K562 (cell line): ENCODE measurements around the gene JADE3. TPM values are rescaled to one million over a fixed set of nuclear protein-coding genes. Genes with fewer than 3 reads are reported as not detected.

Experiments used
- ATAC-seq: fragments of 200-7000 bp; cut with Tn5 transposase; 3 replicates; pipeline ENCODE4 v1.9.1; 2020; ENCODE audit warnings: moderate library complexity
- BruUV-seq: library from RNA; stranded (reverse); fragments of 400-500 nt; replicated peaks from 2 replicates; lab custom pipeline; 2021; lab: Mats Ljungman, UMichigan
- CTCF ChIA-PET: fragments of 300-600 bp; formaldehyde crosslinking; extraction: SDS; loops from one replicate; lab custom pipeline; 2021; ENCODE audit warnings: low intra/inter-chr PET ratio; lab: Yijun Ruan, JAX
- POLR2A ChIA-PET: fragments of 300-600, 350-650 bp; sonication (Branson Sonifier 250); formaldehyde crosslinking; extraction: SDS; loops from one replicate; lab custom pipeline; 2021; ENCODE audit warnings: antibody characterized with exemption, inconsistent platforms; lab: Yijun Ruan, JAX
- DNase-seq, 4 experiments: peaks; one replicate each; pipeline versions ENCODE4 v3.0.0 to v3.0.0-alpha.2; 2011 to 2018; ENCODE audit warnings: low spot score in 3 of 4, mixed read lengths in 3 of 4; ENCODE audit errors: extremely low read depth in 1 of 4
- FAIRE-seq: peaks from 2 replicates; lab custom pipeline; 2011; peaks lifted over from hg19 to GRCh38; lab: Jason Lieb, UNC
- H2AFZ ChIP-seq: 2 replicates; pipeline ENCODE4 v1.6.0; 2011; ENCODE audit warnings: low read depth, low read length, control low read depth, inconsistent platforms
- H3K27ac ChIP-seq: fragments of 200-600 bp; 3 replicates; pipeline ENCODE4 v1.8.0; 2011; ENCODE audit warnings: low read depth, mild to moderate bottlenecking, control low read depth, inconsistent platforms, low read length, moderate library complexity, mixed read lengths; ENCODE audit errors: extremely low read depth
- H3K27me3 ChIP-seq, 2 experiments: fragments of 300-600 bp in 1 of 2; 2 replicates in 1 of 2; 3 replicates in 1 of 2; pipeline versions ENCODE4 v1.6.0 to v1.8.0; 2011; ENCODE audit warnings: inconsistent platforms in 2 of 2, low read length in 2 of 2, mild to moderate bottlenecking in 1 of 2, mixed read lengths in 1 of 2, moderate library complexity in 1 of 2; ENCODE audit not compliant: control insufficient read depth in 2 of 2, insufficient read depth in 2 of 2
- H3K36me3 ChIP-seq: fragments of 300-600 bp; 3 replicates; pipeline ENCODE4 v1.8.0; 2011; ENCODE audit warnings: mild to moderate bottlenecking, low read length, inconsistent platforms; ENCODE audit not compliant: control insufficient read depth, insufficient read depth
- H3K4me1 ChIP-seq, 2 experiments: fragments of 200-600 bp in 1 of 2; replicated peaks in 1 of 2; 2 replicates in 1 of 2; 3 replicates in 1 of 2; pipeline versions ENCODE4 v1.5.1 to v1.8.0; 2011; ENCODE audit warnings: inconsistent platforms in 2 of 2, low read length in 2 of 2, mild to moderate bottlenecking in 1 of 2, mixed read lengths in 1 of 2, moderate library complexity in 1 of 2; ENCODE audit not compliant: control insufficient read depth in 2 of 2, insufficient read depth in 2 of 2
- H3K4me2 ChIP-seq: 2 replicates; pipeline ENCODE4 v1.6.1; 2011; ENCODE audit warnings: low read length, control low read depth, inconsistent platforms, mixed read lengths; ENCODE audit not compliant: insufficient read depth
- H3K4me3 ChIP-seq: fragments of 200-600 bp; sonication (generic), shearing (Covaris generic); 2 replicates; pipeline ENCODE4 v1.5.1; 2016; ENCODE audit warnings: control low read depth, inconsistent platforms
- H3K79me2 ChIP-seq: fragments of 200-600 bp; 3 replicates; pipeline ENCODE4 v1.8.0; 2011; ENCODE audit warnings: low read length, inconsistent platforms; ENCODE audit not compliant: control insufficient read depth, insufficient read depth
- H3K9ac ChIP-seq, 2 experiments: 2 replicates each; pipeline versions ENCODE4 v1.6.0 to v1.6.1; 2011; ENCODE audit warnings: low read depth in 2 of 2, low read length in 2 of 2, control low read depth in 1 of 2, inconsistent platforms in 1 of 2, mild to moderate bottlenecking in 1 of 2, mixed read lengths in 1 of 2; ENCODE audit not compliant: insufficient read depth in 1 of 2
- H3K9me1 ChIP-seq: one replicate; pipeline ENCODE4 v1.6.0; 2011; ENCODE audit warnings: inconsistent platforms, mild to moderate bottlenecking, low read length, moderate library complexity; ENCODE audit not compliant: control insufficient read depth, insufficient read depth
- H3K9me3 ChIP-seq: replicated peaks from 2 replicates; pipeline ENCODE4 v1.5.1; 2011; ENCODE audit warnings: low read depth, low read length, inconsistent platforms; ENCODE audit not compliant: control insufficient read depth, insufficient read depth
- H4K20me1 ChIP-seq: replicated peaks from 2 replicates; pipeline ENCODE4 v1.6.1; 2011; ENCODE audit warnings: low read length, inconsistent platforms, mixed read lengths; ENCODE audit not compliant: control insufficient read depth, insufficient read depth
- DEAF1 ChIP-seq: fragments of 450-650 bp; formaldehyde crosslinking; IDR thresholded peaks from 2 replicates; pipeline ENCODE4 v1.4.0; 2020; ENCODE audit warnings: mild to moderate bottlenecking, moderate library complexity
- DNMT1 ChIP-seq: fragments of 450-650 bp; IDR thresholded peaks from 2 replicates; pipeline ENCODE4 v1.6.1; 2016; ENCODE audit warnings: antibody characterized with exemption, mild to moderate bottlenecking
- ETV1 ChIP-seq: fragments of 450-650 bp; conservative IDR thresholded peaks from 2 replicates; pipeline ENCODE4 v1.6.1; 2016; ENCODE audit warnings: missing genetic modification characterization, control low read depth, low read depth, missing compliant biosample characterization
- FOXP1 ChIP-seq: sonication (generic); formaldehyde crosslinking; IDR thresholded peaks from 2 replicates; pipeline ENCODE4 v1.8.0; 2022; ENCODE audit warnings: mild to moderate bottlenecking, missing genetic modification reagents
- HEY1 ChIP-seq: fragments of 250-450 bp; sonication (Bioruptor Pico); IDR thresholded peaks from 2 replicates; pipeline ENCODE4 v1.5.0; 2020; ENCODE audit warnings: mild to moderate bottlenecking, moderate library complexity, borderline replicate concordance
- NFE2 ChIP-seq: IDR thresholded peaks from 2 replicates; pipeline ENCODE4 v1.6.1; 2014; ENCODE audit warnings: antibody characterized with exemption, low read depth
- NONO ChIP-seq, 2 experiments: fragments of 200-400 bp in 1 of 2; fragments of 450-650 bp in 1 of 2; formaldehyde crosslinking in 1 of 2; IDR thresholded peaks; 2 replicates each; pipeline ENCODE4 v1.6.1; 2017; ENCODE audit warnings: low read depth in 2 of 2, mild to moderate bottlenecking in 2 of 2, moderate library complexity in 2 of 2, low read length in 1 of 2
- PHTF2 ChIP-seq: fragments of 250-450 bp; sonication (Bioruptor Pico); IDR thresholded peaks from 2 replicates; pipeline ENCODE4 v1.5.0; 2021; ENCODE audit warnings: mild to moderate bottlenecking
- POLR3A ChIP-seq: IDR thresholded peaks from 2 replicates; pipeline ENCODE4 v1.6.1; 2011; ENCODE audit warnings: borderline replicate concordance, mild to moderate bottlenecking, moderate library complexity; ENCODE audit not compliant: insufficient read length, insufficient read depth; ENCODE audit errors: extremely low read depth
- RBM15 ChIP-seq: fragments of 200-400 bp; formaldehyde crosslinking; IDR thresholded peaks from 2 replicates; pipeline ENCODE4 v1.6.1; 2018; ENCODE audit warnings: mild to moderate bottlenecking, low read length, moderate library complexity; ENCODE audit not compliant: insufficient read depth
- THRB ChIP-seq: fragments of 450-650 bp; formaldehyde crosslinking; conservative IDR thresholded peaks from 2 replicates; pipeline ENCODE4 v1.4.0; 2022; ENCODE audit warnings: mild to moderate bottlenecking, missing genetic modification characterization
- XRCC3 ChIP-seq: fragments of 450-650 bp; IDR thresholded peaks from 2 replicates; pipeline ENCODE4 v1.6.1; 2017; ENCODE audit warnings: mild to moderate bottlenecking, moderate library complexity
- ZKSCAN8 ChIP-seq: fragments of 200-800 bp; sonication (Bioruptor generic); IDR thresholded peaks from 2 replicates; pipeline ENCODE4 v1.6.1; 2016; ENCODE audit warnings: missing genetic modification characterization, missing compliant biosample characterization
- WGBS: fragments of 100-300 bp; shearing (Covaris generic); methylation state at CpG from one replicate; pipeline ENCODE4 v1.1.6; 2016; ENCODE audit warnings: low coverage, mixed read lengths; ENCODE audit not compliant: insufficient coverage; ENCODE audit errors: missing lambda C conversion rate; 5-methylcytosine and 5-hydroxymethylcytosine counted together
- in situ Hi-C: fragments of 300-500 bp; cut with MboI; formaldehyde crosslinking; loops from 4 replicates; pipeline ENCODE4 v1.15.0; 2018; ENCODE audit warnings: inconsistent platforms, mixed read lengths
- intact Hi-C: fragments of 100-400 bp; cut with micrococcal nuclease; formaldehyde crosslinking; loops from 2 replicates; pipeline ENCODE4 v1.14.2; 2022
- polyA plus RNA-seq, 8 experiments: library from polyadenylated mRNA; depleted of rRNA in 4 of 8; stranded (reverse) in 5 of 8; unstranded in 3 of 8; fragments of >200 nt; fragmentation: Nextera tagmentation in 2 of 8; fragmentation: Illumina TruSeq in 1 of 8; extraction: Ambion mirVana in 2 of 8; extraction: Trizol in 1 of 8; gene quantifications; 2 replicates each; pipeline versions ENCODE4 v1.2.1 to v1.2.3, GENCODE V29; 2011 to 2014; ENCODE audit warnings: inconsistent platforms in 1 of 8, missing spikeins in 1 of 8
- total RNA-seq, 7 experiments: library from RNA; depleted of rRNA in 6 of 7; stranded (reverse); fragments of >200 nt in 6 of 7; fragmentation: Illumina TruSeq in 2 of 7; extraction: Trizol in 2 of 7; gene quantifications; 2 replicates each; pipeline versions ENCODE4 v1.2.1 to v1.2.3, GENCODE V29; 2011 to 2021; ENCODE audit warnings: low replicate concordance in 1 of 7
- TF ChIP-seq, protein P1 (sequence below): fragments of 200-800 bp; sonication (Bioruptor generic); IDR thresholded peaks from 2 replicates; pipeline ENCODE4 v1.6.1; 2017; ENCODE audit warnings: missing genetic modification characterization, missing compliant biosample characterization
- TF ChIP-seq, protein P2 (sequence below): IDR thresholded peaks from 3 replicates; pipeline ENCODE4 v1.6.1; 2011; ENCODE audit warnings: borderline replicate concordance, mild to moderate bottlenecking; ENCODE audit not compliant: insufficient read length, insufficient read depth

JADE3 gene
- total and polyA plus RNA-seq, 9 of the 15 experiments (the other 6 are each of a cell fraction or from before 2014, with no cell fraction given): 2.6 to 10.0 (median 7.0) TPM

DNA sequence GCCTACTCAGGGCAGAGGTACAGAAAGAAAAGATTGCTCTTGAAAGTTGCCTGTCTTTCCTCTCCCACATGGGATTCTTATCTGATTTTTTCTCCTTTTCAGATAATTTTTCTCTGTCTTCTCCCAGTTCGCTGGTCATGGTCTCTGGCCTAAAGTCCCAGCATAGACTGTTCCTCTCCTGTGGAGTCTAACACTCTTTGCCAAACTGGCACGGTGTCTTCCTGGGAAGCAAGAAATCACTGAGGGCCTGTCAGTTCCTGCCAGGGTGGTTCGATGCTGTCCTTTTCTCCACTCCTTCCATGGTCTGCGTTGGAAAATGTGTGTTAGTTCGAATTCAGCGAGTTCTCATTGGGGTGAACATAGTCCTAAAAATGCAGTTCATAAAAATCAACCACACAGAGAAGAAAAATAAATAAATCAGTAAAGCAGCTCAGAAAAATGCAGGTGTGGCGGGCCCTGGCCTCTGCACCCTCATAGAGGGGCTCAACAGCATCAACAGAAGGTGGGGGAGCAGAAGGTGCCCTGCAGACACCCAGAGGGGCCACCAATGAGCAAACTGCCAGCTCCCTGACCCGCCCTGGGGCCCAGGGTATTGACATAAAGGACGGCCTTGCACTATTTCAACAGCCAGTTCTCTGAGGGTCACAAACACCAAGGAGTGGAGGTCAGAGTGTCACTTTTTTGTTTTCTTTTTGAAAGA, 168.1 kb downstream of the JADE3 start:
- H3K4me1 ChIP-seq: peaks cover 3 to 5% of the 10 kb centered on the region in 2 experiments; a peak in 3 of 5 replicates
- ChIA-PET CTCF (no interaction called here), POLR2A (interaction anchor here (0.5 kb wide), 1 partner anchor 50 kb away, joined by 3 read pairs; no protein-coding TSS in a partner anchor)
- no peaks in the 10 kb centered on the region for H3K27me3 ChIP-seq
- intact Hi-C loops: no loop called here
- no peak for FAIRE-seq
- no peak overlapping the region for H3K9ac ChIP-seq
- ATAC-seq: no peak
- no peak overlapping the region for H3K4me2 ChIP-seq
- in situ Hi-C loops: no loop called here
- no peaks in the 10 kb centered on the region for H3K79me2 ChIP-seq
- H2AFZ ChIP-seq: no peak overlapping the region
- H3K27ac ChIP-seq: no peak overlapping the region
- no peaks in the 10 kb centered on the region for H3K9me3 ChIP-seq
- H3K36me3 ChIP-seq: no peaks in the 10 kb centered on the region
- H4K20me1 ChIP-seq: no peaks in the 10 kb centered on the region; the same call in 1 of the 2 replicates
- DNase-seq: no peak
- 27% methylated on average over 9 of the region's 9 CpGs for WGBS
- no peaks in the 10 kb centered on the region for H3K9me1 ChIP-seq
- BruUV-seq: no TSS peak
- H3K4me3 ChIP-seq: no peak overlapping the region
- TF ChIP-seq, protein P1, sequence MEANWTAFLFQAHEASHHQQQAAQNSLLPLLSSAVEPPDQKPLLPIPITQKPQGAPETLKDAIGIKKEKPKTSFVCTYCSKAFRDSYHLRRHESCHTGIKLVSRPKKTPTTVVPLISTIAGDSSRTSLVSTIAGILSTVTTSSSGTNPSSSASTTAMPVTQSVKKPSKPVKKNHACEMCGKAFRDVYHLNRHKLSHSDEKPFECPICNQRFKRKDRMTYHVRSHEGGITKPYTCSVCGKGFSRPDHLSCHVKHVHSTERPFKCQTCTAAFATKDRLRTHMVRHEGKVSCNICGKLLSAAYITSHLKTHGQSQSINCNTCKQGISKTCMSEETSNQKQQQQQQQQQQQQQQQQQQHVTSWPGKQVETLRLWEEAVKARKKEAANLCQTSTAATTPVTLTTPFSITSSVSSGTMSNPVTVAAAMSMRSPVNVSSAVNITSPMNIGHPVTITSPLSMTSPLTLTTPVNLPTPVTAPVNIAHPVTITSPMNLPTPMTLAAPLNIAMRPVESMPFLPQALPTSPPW: no peak
- TF ChIP-seq DNMT1 (no peak), NONO (IDR thresholded peaks at IDR 0.05; ENCODE audit: low read depth in 2 of 2, low read length in 1 of 2) (no peak), NFE2 (no peak), DEAF1 (no peak), THRB (no peak), ETV1 (tag) (no peak), PHTF2 (no peak), ZKSCAN8 (CRISPR knock-in tag) (no peak), FOXP1 (no peak), HEY1 (CRISPR knock-in tag) (no peak), XRCC3 (no peak), POLR3A (no peak), RBM15 (no peak)
- TF ChIP-seq, protein P2, sequence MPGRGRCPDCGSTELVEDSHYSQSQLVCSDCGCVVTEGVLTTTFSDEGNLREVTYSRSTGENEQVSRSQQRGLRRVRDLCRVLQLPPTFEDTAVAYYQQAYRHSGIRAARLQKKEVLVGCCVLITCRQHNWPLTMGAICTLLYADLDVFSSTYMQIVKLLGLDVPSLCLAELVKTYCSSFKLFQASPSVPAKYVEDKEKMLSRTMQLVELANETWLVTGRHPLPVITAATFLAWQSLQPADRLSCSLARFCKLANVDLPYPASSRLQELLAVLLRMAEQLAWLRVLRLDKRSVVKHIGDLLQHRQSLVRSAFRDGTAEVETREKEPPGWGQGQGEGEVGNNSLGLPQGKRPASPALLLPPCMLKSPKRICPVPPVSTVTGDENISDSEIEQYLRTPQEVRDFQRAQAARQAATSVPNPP: no peak
